Globus pallidus (tissue), 1 donor: Measurements from ENCODE around the gene GAPDHS.
A peak's percentile ranks its signal among the peaks of the same experiment; 100 is the strongest.

Experiments used
- DNase-seq: peaks from one replicate; pipeline ENCODE4 v3.0.0-alpha.2; 2015; ENCODE audit warnings: low spot score

Gene GAPDHS

GRCh38 chr19:35533201-35533821 lies at the start of gene GAPDHS:
GAPDHS (plus strand) TSS chr19:35533456; CDS start chr19:35533528, 72 bp downstream.
- no peak for DNase-seq

DNA sequence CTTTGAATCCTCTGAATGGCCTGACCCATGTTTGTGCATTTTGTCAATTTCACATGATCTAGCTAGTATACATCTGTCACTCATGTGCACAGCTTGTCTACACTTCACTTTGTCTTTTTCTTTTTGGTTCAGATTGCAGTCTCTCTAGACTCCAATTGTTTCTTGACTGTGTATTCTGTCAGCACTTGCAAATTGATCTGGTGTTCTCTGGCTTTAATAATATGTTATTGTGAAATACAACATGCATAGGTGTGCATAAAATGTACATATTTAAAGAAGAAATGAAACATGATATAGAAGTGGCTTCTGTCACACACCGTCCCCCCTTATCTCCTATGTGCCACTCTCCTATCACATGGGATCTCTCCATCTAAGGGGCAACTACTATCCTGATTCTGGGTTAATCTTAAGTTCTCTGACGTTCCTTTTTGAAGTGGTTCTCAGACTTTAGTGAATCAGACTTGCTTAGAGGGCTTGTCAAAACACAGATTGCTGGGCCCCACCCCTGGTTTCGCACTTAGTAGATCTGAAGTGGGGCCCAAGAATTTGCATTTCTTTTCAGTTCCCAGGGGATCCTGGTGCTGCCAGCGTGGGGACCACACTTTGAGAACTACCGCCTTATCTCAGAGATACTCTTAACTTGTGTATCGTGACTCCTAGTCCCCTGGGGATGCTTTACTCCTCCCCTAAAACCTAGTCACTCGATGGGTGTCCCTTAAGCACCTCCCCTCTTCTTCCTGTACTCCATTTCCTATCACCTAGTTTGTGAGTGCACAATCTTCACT lies 48.8 kb upstream of the GAPDHS start:
- no peak for DNase-seq

- no peak for DNase-seq
These were observed 47.0 kb upstream of the GAPDHS start for GRCh38 chr19:35486268-35486708.

DNA sequence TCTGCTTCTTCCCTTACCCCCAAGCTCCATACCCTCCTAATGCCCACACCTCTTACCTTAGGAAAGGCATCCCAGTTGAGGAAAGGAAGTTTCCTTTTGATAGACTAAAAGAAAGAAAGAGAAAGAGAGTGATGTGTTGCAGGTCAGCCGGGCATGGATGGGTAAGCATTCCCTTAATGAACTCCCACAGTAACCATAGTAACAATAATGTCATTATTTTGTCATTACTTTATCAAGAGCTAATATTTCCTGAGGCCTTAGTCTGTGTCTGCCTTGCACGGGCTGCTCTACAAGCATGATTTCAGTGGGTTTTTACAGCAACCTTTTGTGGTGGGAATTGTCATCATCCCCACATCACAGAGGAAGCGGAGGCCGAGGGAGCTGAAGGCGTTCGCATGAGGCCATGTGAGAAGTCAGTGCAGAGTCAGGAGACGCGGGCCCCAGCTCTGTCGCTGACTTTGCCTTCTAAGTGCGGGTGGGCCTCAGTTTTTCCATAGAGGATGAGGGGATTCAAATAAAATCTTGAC lies 45.5 kb upstream of the GAPDHS start:
- DNase-seq = no peak

DNA sequence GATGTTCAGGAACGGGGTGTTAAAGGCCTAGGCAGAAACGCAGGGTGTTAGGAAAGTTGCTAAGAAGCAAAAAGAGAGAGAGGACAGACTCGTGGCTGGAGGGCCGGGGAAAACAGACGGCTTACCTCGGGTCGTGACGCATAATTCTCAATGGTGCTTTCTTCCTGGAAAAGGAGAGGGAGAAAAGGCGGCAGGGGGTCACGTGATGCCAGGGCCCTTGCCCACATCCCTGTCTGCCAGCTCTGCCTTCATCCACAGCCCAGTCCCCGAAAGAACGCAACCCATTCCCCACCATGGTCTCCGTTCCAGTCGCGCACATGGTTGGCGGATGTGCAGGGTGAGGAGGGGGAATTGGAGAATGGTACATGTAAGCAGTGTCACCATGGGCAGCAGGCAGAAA lies 44.6 kb upstream of the GAPDHS start:
- DNase-seq = no peak

GRCh38 chr19:35490364-35490763 lies 42.9 kb upstream of the GAPDHS start, which contains the start of gene KRTDAP:
KRTDAP (minus strand) TSS chr19:35490464; CDS start chr19:35490442, 22 bp downstream.
- no peak for DNase-seq

DNA sequence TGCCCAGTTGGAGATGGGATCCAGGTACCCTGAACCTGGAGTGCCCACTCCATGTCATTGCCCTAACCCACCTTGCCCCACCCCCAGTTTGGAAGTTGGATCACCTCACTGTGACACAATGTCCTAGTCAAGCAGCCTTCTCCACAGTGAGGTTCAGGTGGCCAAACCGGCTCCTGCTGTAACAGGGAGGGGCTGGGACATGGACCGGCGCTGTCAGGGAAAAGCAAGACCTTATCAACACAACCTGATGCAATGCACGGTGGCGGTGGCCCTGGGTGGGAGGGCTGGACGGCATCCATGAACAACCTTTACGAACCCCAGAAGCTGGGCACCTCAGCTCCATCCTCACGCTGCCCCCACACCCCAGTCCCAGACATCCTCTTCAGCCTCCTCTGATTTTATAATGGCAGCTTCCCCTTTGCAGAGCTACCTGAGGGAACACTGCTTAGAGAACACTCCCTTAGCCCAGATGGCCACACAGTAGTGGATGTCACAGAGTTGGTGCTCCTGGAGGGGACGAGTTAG lies 41.4 kb upstream of the GAPDHS start:
- DNase-seq = no peak

DNA sequence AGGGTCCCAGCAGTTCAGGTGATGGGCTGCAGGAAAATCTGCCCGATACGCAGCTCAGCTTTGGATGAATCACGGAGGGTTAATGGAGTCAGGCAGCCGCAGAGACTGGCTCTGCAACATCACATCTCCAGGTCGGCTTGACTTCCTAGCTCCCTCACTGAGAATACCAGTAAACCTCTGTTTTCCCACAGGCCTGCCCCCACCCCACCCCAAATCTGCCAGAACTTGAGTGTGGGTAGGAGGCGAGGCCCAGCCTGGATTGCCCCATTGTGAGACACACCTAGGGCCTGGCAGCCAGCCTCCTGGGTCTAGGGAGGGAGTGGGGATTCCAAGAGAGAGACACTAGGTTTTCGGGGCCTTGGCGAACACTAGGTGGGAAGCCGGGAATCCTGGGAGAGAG lies 39.3 kb upstream of the GAPDHS start:
- no peak for DNase-seq

- DNase-seq = peak; percentile 45
These were observed 37.9 kb upstream of the GAPDHS start for GRCh38 chr19:35495107-35496064.

DNA sequence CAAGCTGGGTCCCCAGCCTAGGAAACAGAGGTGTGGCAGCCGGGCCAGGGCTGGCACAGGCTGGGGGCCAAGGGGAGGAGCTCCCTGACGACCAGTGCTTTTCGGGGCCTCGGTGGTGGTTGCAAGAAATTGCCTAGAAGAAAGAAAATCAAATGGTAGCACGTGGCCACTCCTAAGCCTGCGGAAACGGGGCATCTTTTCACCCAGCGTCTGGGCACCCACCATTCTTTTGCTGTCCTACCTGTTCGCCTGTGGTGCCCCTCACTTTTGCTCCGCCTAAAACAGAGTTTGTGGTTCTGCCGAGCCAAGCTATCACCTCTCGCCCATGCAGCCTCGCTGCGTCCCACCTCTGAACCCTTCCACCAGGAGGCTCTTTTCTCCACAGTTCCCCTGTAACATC lies 35.9 kb upstream of the GAPDHS start:
- DNase-seq = no peak

DNA sequence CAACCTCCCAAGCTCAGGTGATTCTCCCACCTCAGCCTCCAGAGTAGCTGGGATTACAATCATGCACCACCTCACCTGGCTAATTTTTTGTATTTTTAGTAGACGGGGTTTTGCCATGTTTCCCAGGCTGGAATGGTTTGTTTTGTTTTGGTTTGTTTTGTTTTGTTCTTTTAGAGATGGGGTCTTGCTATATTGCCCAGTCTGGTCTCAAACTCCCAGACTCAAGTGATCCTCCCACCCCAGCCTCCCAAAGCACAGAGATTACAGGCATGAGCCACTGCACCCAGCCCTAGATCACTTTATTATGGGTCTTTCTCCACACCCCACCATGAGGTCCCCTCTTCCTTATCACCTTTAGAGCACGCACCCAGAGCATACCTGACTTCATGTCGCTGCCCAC lies 35.0 kb upstream of the GAPDHS start:
- DNase-seq = no peak

- DNase-seq = no peak
These were observed 34.2 kb upstream of the GAPDHS start for GRCh38 chr19:35498984-35499527.

GRCh38 chr19:35500611-35501010 lies 32.6 kb upstream of the GAPDHS start:
- no peak for DNase-seq

GRCh38 chr19:35501684-35502083 lies 31.6 kb upstream of the GAPDHS start:
- no peak for DNase-seq

DNA sequence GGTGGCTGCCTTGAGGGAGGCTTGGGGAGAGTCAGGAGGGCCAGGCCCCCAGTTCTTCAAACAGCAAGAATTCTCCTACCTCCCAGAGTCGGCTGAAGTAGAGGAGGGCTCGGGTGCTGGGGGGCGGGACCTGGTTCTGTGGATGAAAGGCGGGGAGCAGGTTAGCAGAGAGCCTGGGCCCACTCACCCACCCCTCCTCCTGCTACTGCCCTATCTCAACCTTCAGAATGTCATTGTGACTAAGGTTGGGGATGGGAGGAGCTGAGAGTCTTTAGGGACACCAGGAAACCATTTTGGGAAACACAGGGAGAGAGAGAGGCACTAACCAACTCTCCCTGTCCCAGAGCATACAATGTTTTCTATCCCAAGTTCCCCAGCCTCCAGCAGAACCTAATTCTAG lies 30.5 kb upstream of the GAPDHS start:
- no peak for DNase-seq

- DNase-seq = no peak
These were observed 27.2 kb upstream of the GAPDHS start for GRCh38 chr19:35506011-35506410.

DNA sequence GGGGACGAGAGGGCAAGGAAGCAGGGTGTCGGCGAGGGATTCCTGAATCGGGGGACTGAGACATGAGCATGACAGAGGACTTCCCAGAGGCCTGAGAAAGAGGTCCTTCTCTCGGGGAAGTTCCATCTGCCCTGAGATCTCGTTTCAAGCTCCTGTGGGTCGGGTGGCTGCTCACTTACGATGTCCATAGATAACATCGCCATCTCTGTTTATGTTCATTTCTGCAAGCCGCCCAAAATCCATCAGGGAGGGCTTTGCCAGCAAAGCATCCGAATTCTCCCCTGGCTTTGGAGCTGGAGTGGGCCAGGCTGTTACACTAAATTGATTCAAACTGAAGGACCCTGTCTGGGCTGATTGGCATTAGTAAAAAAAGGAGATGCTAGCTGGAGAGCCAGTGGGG lies 25.7 kb upstream of the GAPDHS start:
- DNase-seq = no peak

DNA sequence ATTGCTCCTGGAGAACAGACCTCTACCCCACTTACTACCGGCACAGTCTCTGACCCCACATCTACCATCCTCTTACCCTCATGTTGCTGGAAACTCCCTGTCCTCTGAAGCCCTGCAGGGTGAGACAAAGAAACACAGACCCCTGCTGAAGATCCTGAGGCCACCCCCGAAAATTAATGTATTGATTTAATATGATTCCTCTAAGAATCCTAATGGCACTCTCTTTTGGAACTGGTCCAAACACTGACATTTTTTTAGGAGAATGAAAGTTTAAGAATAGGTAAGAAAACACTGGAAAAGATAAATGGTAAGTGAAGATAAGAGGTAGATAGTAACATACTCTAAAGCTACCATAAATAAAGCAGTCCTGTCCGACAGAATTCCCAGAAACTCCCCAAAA lies 25.1 kb upstream of the GAPDHS start:
- DNase-seq = no peak

DNA sequence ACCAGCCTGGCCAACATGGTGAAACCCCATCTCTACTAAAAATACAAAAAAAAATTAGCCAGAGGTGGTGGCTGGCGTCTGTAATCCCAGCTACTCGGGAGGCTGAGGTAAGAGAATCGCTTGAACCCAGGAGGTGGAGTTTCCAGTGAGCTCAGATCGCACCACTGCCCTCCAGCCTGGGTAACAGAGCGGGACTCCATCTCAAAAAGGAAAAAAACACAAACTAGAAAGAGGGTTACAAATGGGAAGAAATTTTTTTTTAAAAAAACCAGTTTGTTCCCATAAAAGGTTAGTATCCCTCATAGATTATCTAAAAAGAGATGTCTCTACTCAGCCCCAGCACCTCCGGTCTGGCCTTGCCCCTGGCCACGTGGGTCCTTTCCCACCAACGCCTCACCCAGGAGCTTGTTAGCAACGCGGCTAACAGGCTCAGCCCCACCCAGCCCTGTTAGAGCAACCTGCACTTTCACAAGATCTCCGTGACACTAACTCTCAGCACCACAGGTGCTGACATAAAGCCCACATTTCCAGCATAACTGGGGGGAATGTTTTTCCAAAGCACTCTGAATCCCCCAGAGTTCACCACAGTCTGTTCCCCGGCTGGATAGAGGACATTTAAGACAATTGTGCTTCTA lies 24.1 kb upstream of the GAPDHS start:
- no peak for DNase-seq

DNA sequence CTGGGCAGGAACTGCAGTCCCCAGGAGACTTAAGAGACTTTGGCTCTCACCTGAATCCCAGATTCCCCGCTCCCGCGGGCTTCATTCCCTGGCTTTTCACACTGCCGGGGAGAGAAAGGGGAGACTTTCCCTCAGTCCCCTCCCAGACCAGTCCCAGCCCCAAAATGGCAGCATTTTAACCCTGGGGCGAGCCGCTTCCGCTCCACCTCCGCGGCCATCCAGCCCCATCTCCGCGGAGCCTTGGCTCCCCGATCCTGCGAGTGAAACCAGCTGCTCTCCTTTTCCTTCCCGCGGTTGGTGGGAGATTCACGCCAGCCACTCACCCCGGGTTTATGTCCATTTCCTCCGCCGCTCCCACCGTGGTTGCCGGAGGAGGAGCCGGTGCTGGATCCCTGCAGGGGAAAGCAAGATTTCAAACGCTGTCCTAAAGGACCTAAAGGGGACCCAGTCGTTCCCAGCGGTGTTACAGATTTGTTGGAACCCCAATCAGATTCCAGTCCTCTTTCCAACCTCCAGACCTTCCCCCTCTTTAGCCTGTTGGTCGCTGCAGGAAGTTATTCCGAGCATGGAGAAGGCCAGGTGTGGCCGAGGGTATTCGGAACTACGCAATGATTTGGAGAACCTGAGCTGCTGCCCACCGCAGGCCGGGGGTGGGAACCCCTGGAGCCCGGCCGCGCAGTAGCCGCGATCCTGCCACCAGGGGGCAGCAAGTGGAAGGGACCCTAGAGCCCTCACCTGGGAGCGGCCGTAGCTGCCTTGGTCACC lies 23.2 kb upstream of the GAPDHS start:
- DNase-seq = peak; percentile 9
